ENCODE measurements around the gene TMEM259. TPM values are rescaled to one million over a fixed set of nuclear protein-coding genes. Genes with fewer than 3 reads are reported as not detected.

The TMEM259 gene
- total and polyA plus RNA-seq, 9 of the 15 experiments (the other 6 are each of a cell fraction or from before 2014, with no cell fraction given): 0.52 to 231 (median 63.6) TPM

DNA sequence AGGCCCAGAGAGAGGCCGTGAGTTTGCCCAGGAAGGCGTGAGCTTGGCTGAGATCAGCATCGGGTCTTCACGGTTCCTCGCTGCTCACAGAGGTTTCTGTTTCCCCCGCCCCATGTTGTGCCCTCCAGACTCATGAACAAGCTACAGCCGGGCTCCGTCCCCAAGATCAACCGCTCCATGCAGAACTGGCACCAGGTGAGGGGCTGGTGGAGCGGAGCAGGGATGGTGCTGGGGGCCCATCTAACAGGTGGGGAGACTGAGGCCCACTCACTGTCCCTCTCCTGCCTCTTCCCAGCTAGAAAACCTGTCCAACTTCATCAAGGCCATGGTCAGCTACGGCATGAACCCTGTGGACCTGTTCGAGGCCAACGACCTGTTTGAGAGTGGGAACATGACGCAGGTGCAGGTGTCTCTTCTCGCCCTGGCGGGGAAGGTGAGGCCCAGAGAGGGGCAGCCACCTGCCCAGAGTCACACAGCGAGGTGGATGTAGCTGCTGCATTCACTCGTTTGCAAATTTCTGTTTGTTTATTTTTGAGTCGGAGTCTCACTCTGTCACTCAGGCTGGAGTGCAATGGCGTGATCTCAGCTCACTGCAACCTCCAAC is 11.4 kb upstream of the TMEM259 start (continued):
- TF ChIP-seq, protein P1, sequence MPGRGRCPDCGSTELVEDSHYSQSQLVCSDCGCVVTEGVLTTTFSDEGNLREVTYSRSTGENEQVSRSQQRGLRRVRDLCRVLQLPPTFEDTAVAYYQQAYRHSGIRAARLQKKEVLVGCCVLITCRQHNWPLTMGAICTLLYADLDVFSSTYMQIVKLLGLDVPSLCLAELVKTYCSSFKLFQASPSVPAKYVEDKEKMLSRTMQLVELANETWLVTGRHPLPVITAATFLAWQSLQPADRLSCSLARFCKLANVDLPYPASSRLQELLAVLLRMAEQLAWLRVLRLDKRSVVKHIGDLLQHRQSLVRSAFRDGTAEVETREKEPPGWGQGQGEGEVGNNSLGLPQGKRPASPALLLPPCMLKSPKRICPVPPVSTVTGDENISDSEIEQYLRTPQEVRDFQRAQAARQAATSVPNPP (IDR thresholded peaks at IDR 0.05; ENCODE audit: borderline replicate concordance, insufficient read depth, insufficient read length): no peak
- TF ChIP-seq ZNF232 (CRISPR knock-in tag; IDR thresholded peaks at IDR 0.05): no peak
- TF ChIP-seq, protein P2, sequence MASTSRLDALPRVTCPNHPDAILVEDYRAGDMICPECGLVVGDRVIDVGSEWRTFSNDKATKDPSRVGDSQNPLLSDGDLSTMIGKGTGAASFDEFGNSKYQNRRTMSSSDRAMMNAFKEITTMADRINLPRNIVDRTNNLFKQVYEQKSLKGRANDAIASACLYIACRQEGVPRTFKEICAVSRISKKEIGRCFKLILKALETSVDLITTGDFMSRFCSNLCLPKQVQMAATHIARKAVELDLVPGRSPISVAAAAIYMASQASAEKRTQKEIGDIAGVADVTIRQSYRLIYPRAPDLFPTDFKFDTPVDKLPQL (IDR thresholded peaks at IDR 0.05; ENCODE audit: extremely low read depth, insufficient read length): no peak
- TF ChIP-seq, protein P3, sequence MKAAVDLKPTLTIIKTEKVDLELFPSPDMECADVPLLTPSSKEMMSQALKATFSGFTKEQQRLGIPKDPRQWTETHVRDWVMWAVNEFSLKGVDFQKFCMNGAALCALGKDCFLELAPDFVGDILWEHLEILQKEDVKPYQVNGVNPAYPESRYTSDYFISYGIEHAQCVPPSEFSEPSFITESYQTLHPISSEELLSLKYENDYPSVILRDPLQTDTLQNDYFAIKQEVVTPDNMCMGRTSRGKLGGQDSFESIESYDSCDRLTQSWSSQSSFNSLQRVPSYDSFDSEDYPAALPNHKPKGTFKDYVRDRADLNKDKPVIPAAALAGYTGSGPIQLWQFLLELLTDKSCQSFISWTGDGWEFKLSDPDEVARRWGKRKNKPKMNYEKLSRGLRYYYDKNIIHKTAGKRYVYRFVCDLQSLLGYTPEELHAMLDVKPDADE (conservative IDR thresholded peaks at IDR 0.05; ENCODE audit: control insufficient read depth, low read depth, low read length): no peak
- TF ChIP-seq, protein P4, sequence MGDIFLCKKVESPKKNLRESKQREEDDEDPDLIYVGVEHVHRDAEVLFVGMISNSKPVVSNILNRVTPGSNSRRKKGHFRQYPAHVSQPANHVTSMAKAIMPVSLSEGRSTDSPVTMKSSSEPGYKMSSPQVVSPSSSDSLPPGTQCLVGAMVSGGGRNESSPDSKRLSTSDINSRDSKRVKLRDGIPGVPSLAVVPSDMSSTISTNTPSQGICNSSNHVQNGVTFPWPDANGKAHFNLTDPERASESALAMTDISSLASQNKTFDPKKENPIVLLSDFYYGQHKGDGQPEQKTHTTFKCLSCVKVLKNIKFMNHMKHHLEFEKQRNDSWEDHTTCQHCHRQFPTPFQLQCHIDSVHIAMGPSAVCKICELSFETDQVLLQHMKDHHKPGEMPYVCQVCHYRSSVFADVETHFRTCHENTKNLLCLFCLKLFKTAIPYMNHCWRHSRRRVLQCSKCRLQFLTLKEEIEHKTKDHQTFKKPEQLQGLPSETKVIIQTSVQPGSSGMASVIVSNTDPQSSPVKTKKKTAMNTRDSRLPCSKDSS (IDR thresholded peaks at IDR 0.05; ENCODE audit: low read depth, partially characterized antibody): no peak
- no peak for TF ChIP-seq MTA2 (IDR thresholded peaks at IDR 0.05; ENCODE audit: low read depth)
- TF ChIP-seq, protein P5, sequence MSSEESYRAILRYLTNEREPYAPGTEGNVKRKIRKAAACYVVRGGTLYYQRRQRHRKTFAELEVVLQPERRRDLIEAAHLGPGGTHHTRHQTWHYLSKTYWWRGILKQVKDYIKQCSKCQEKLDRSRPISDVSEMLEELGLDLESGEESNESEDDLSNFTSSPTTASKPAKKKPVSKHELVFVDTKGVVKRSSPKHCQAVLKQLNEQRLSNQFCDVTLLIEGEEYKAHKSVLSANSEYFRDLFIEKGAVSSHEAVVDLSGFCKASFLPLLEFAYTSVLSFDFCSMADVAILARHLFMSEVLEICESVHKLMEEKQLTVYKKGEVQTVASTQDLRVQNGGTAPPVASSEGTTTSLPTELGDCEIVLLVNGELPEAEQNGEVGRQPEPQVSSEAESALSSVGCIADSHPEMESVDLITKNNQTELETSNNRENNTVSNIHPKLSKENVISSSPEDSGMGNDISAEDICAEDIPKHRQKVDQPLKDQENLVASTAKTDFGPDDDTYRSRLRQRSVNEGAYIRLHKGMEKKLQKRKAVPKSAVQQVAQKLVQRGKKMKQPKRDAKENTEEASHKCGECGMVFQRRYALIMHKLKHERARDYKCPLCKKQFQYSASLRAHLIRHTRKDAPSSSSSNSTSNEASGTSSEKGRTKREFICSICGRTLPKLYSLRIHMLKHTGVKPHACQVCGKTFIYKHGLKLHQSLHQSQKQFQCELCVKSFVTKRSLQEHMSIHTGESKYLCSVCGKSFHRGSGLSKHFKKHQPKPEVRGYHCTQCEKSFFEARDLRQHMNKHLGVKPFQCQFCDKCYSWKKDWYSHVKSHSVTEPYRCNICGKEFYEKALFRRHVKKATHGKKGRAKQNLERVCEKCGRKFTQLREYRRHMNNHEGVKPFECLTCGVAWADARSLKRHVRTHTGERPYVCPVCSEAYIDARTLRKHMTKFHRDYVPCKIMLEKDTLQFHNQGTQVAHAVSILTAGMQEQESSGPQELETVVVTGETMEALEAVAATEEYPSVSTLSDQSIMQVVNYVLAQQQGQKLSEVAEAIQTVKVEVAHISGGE (CRISPR knock-in tag; IDR thresholded peaks at IDR 0.05): no peak
- TF ChIP-seq BRF1 (IDR thresholded peaks at IDR 0.05; ENCODE audit: borderline replicate concordance, extremely low read depth, insufficient read length): no peak
- no peak for TF ChIP-seq ZNF354B (CRISPR knock-in tag; IDR thresholded peaks at IDR 0.05)
- TF ChIP-seq SMARCB1 (IDR thresholded peaks at IDR 0.05; ENCODE audit: insufficient read length, low read depth): no peak
- no peak for TF ChIP-seq ZSCAN29 (IDR thresholded peaks at IDR 0.05)
- TF ChIP-seq KLF1 (tag; IDR thresholded peaks at IDR 0.05): no peak
- TF ChIP-seq, protein P6, sequence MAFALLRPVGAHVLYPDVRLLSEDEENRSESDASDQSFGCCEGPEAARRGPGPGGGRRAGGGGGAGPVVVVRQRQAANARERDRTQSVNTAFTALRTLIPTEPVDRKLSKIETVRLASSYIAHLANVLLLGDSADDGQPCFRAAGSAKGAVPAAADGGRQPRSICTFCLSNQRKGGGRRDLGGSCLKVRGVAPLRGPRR (CRISPR knock-in tag; IDR thresholded peaks at IDR 0.05): no peak
- TF ChIP-seq, protein P7, sequence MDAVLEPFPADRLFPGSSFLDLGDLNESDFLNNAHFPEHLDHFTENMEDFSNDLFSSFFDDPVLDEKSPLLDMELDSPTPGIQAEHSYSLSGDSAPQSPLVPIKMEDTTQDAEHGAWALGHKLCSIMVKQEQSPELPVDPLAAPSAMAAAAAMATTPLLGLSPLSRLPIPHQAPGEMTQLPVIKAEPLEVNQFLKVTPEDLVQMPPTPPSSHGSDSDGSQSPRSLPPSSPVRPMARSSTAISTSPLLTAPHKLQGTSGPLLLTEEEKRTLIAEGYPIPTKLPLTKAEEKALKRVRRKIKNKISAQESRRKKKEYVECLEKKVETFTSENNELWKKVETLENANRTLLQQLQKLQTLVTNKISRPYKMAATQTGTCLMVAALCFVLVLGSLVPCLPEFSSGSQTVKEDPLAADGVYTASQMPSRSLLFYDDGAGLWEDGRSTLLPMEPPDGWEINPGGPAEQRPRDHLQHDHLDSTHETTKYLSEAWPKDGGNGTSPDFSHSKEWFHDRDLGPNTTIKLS (IDR thresholded peaks at IDR 0.05; ENCODE audit: borderline replicate concordance, low read depth): no peak
